ENCODE data around the gene ALK. TPM values are rescaled to one million over a fixed set of nuclear protein-coding genes. Genes with fewer than 3 reads are reported as not detected.

The ALK gene
- total RNA-seq, 1 donor: under 0.01 TPM

GRCh38 chr2:29819570-29819969, 101.8 kb downstream of the ALK start:
- TF ChIP-seq CTCF (IDR thresholded peaks at IDR 0.05; ENCODE audit: extremely low read depth, low read depth, low read length): no peak
- no peak overlapping the region for H3K4me2 ChIP-seq (ENCODE audit: insufficient read depth, low read length)
- H3K4me3 ChIP-seq (ENCODE audit: insufficient read depth, low read length): no peak overlapping the region
- H4K20me1 ChIP-seq (ENCODE audit: insufficient read depth, low read length): no peaks in the 10 kb centered on the region
- peaks cover 14% of the 10 kb centered on the region for H3K27me3 ChIP-seq (ENCODE audit: insufficient read depth, low read length)
- no peak for DNase-seq (ENCODE audit: insufficient read length, low spot score, missing footprints)
- H3K36me3 ChIP-seq (ENCODE audit: insufficient read depth, low read length): no peaks in the 10 kb centered on the region
- no peak overlapping the region for H3K27ac ChIP-seq (ENCODE audit: low read depth, low read length)
- no peaks in the 10 kb centered on the region for H3K79me2 ChIP-seq (ENCODE audit: insufficient read depth, low read length)
- H2AFZ ChIP-seq (ENCODE audit: low read length): no peak overlapping the region
- H3K9me3 ChIP-seq (ENCODE audit: low read depth, low read length): no peaks in the 10 kb centered on the region
- H3K4me1 ChIP-seq (ENCODE audit: insufficient read depth, low read length): no peaks in the 10 kb centered on the region

- peaks cover 14% of the 10 kb centered on the region for H3K27me3 ChIP-seq (ENCODE audit: insufficient read depth, low read length)
- no peaks in the 10 kb centered on the region for H3K79me2 ChIP-seq (ENCODE audit: insufficient read depth, low read length)
- DNase-seq (ENCODE audit: insufficient read length, low spot score, missing footprints): no peak
- no peaks in the 10 kb centered on the region for H3K9me3 ChIP-seq (ENCODE audit: low read depth, low read length)
- H4K20me1 ChIP-seq (ENCODE audit: insufficient read depth, low read length): no peaks in the 10 kb centered on the region
- H3K4me1 ChIP-seq (ENCODE audit: insufficient read depth, low read length): no peaks in the 10 kb centered on the region
- H3K4me2 ChIP-seq (ENCODE audit: insufficient read depth, low read length): no peak overlapping the region
- H3K36me3 ChIP-seq (ENCODE audit: insufficient read depth, low read length): no peaks in the 10 kb centered on the region
- H2AFZ ChIP-seq (ENCODE audit: low read length): no peak overlapping the region
- no peak overlapping the region for H3K27ac ChIP-seq (ENCODE audit: low read depth, low read length)
- TF ChIP-seq CTCF (IDR thresholded peaks at IDR 0.05; ENCODE audit: extremely low read depth, low read depth, low read length): no peak
- H3K4me3 ChIP-seq (ENCODE audit: insufficient read depth, low read length): no peak overlapping the region
These were observed 103.3 kb downstream of the ALK start for GRCh38 chr2:29817801-29818680.

- Histone ChIP-seq H3K79me2 (ENCODE audit: insufficient read depth, low read length) (no peaks in the 10 kb centered on the region), H2AFZ (ENCODE audit: low read length) (no peak overlapping the region), H4K20me1 (ENCODE audit: insufficient read depth, low read length) (no peaks in the 10 kb centered on the region), H3K4me2 (ENCODE audit: insufficient read depth, low read length) (no peak overlapping the region), H3K27ac (ENCODE audit: low read depth, low read length) (no peak overlapping the region), H3K27me3 (ENCODE audit: insufficient read depth, low read length) (peaks cover 14% of the 10 kb centered on the region), H3K36me3 (ENCODE audit: insufficient read depth, low read length) (no peaks in the 10 kb centered on the region), H3K4me3 (ENCODE audit: insufficient read depth, low read length) (no peak overlapping the region), H3K9me3 (ENCODE audit: low read depth, low read length) (no peaks in the 10 kb centered on the region), H3K4me1 (ENCODE audit: insufficient read depth, low read length) (no peaks in the 10 kb centered on the region)
- DNase-seq (ENCODE audit: insufficient read length, low spot score, missing footprints): no peak
- TF ChIP-seq CTCF (IDR thresholded peaks at IDR 0.05; ENCODE audit: extremely low read depth, low read depth, low read length): no peak
These were observed 104.1 kb downstream of the ALK start for GRCh38 chr2:29817299-29817698.

- Histone ChIP-seq H3K4me2 (ENCODE audit: insufficient read depth, low read length) (no peak overlapping the region), H3K36me3 (ENCODE audit: insufficient read depth, low read length) (no peaks in the 10 kb centered on the region), H2AFZ (ENCODE audit: low read length) (no peak overlapping the region), H3K79me2 (ENCODE audit: insufficient read depth, low read length) (no peaks in the 10 kb centered on the region), H4K20me1 (ENCODE audit: insufficient read depth, low read length) (no peaks in the 10 kb centered on the region), H3K4me3 (ENCODE audit: insufficient read depth, low read length) (no peak overlapping the region), H3K27ac (ENCODE audit: low read depth, low read length) (no peak overlapping the region), H3K27me3 (ENCODE audit: insufficient read depth, low read length) (peaks cover 14% of the 10 kb centered on the region), H3K9me3 (ENCODE audit: low read depth, low read length) (no peaks in the 10 kb centered on the region), H3K4me1 (ENCODE audit: insufficient read depth, low read length) (no peaks in the 10 kb centered on the region)
- TF ChIP-seq CTCF (IDR thresholded peaks at IDR 0.05; ENCODE audit: extremely low read depth, low read depth, low read length): no peak
- no peak for DNase-seq (ENCODE audit: insufficient read length, low spot score, missing footprints)
These were observed 104.7 kb downstream of the ALK start for GRCh38 chr2:29816651-29817050.

All from osteoblast (primary cell).